DOHH2 (cell line): ENCODE data around the gene DGKE.

Source experiments
- H3F3A ChIP-seq: fragments of 200-600 bp; sonication (generic), shearing (Covaris generic); 2 replicates; pipeline ENCODE4 v1.6.0; 2016; ENCODE audit warnings: antibody characterized with exemption, mild to moderate bottlenecking; ENCODE audit not compliant: control insufficient read depth, insufficient read depth
- H3K27ac ChIP-seq: fragments of 200-600 bp; sonication (generic); 2 replicates; pipeline ENCODE4 v1.5.1; 2014; ENCODE audit warnings: low read depth, mild to moderate bottlenecking, low read length, moderate library complexity
- H3K27me3 ChIP-seq: fragments of 200-600 bp; sonication (generic); 2 replicates; pipeline ENCODE4 v1.6.1; 2014; ENCODE audit warnings: mild to moderate bottlenecking, low read length, mixed read lengths; ENCODE audit not compliant: control insufficient read depth
- H3K36me3 ChIP-seq: fragments of 200-600 bp; sonication (generic); 2 replicates; pipeline ENCODE4 v1.6.1; 2014; ENCODE audit warnings: mild to moderate bottlenecking, low read length, moderate library complexity, mixed read lengths; ENCODE audit not compliant: control insufficient read depth
- H3K4me1 ChIP-seq: fragments of 200-600 bp; sonication (generic); 2 replicates; pipeline ENCODE4 v1.6.1; 2014; ENCODE audit warnings: mild to moderate bottlenecking, low read length, mixed read lengths; ENCODE audit not compliant: control insufficient read depth
- H3K4me2 ChIP-seq: fragments of 200-600 bp; sonication (generic); 2 replicates; pipeline ENCODE4 v1.6.0; 2014; ENCODE audit warnings: mild to moderate bottlenecking, low read length, moderate library complexity
- H3K4me3 ChIP-seq: fragments of 200-600 bp; sonication (generic); 2 replicates; pipeline ENCODE4 v1.5.1; 2014; ENCODE audit warnings: mild to moderate bottlenecking, low read length, mixed read lengths
- H3K79me2 ChIP-seq: fragments of 200-600 bp; sonication (generic); 2 replicates; pipeline ENCODE4 v1.6.1; 2014; ENCODE audit warnings: mild to moderate bottlenecking, low read length, mixed read lengths; ENCODE audit not compliant: control insufficient read depth
- H3K9me2 ChIP-seq: fragments of 200-600 bp; sonication (generic); replicated peaks from 2 replicates; pipeline ENCODE4 v1.6.1; 2014; ENCODE audit warnings: mild to moderate bottlenecking, low read length, mixed read lengths; ENCODE audit not compliant: control insufficient read depth
- H3K9me3 ChIP-seq: fragments of 200-600 bp; sonication (generic); 2 replicates; pipeline ENCODE4 v1.6.1; 2014; ENCODE audit warnings: antibody characterized with exemption, low read length, mixed read lengths; ENCODE audit not compliant: control insufficient read depth, insufficient read depth
- H4K20me1 ChIP-seq: fragments of 200-600 bp; sonication (generic); 2 replicates; pipeline ENCODE4 v1.6.0; 2014; ENCODE audit warnings: low read depth, mild to moderate bottlenecking, antibody characterized with exemption, low read length, moderate library complexity; ENCODE audit not compliant: control insufficient read depth, insufficient read depth
- CTCF ChIP-seq: fragments of 200-600 bp; sonication (generic); IDR thresholded peaks from one replicate; pipeline ENCODE4 v1.5.1; 2014; ENCODE audit warnings: antibody characterized with exemption, mild to moderate bottlenecking, low read depth, low read length; ENCODE audit not compliant: poor library complexity, severe bottlenecking
- EZH2phosphoT487 ChIP-seq: fragments of 200-600 bp; sonication (generic); IDR thresholded peaks from 2 replicates; pipeline ENCODE4 v1.6.1; 2017; ENCODE audit warnings: borderline replicate concordance, mild to moderate bottlenecking, antibody characterized with exemption, low read length, moderate library complexity, mixed read lengths

The DGKE gene

GRCh38 chr17:56824503-56824902 is 9.4 kb upstream of the DGKE start:
- Histone ChIP-seq H3K27ac (no peak overlapping the region), H4K20me1 (no peaks in the 10 kb centered on the region), H3K79me2 (peaks cover 2% of the 10 kb centered on the region; the same call in 1 of the 2 replicates), H3K9me2 (no peaks in the 10 kb centered on the region), H3K4me2 (no peak overlapping the region), H3K27me3 (no peaks in the 10 kb centered on the region), H3K4me3 (no peak overlapping the region), H3K4me1 (peaks cover 10% of the 10 kb centered on the region), H3F3A (no peaks in the 10 kb centered on the region), H3K36me3 (no peaks in the 10 kb centered on the region), H3K9me3 (no peaks in the 10 kb centered on the region)
- no peak for TF ChIP-seq CTCF
- no peak for TF ChIP-seq EZH2phosphoT487

GRCh38 chr17:56826611-56827414 is 7.1 kb upstream of the DGKE start:
- Histone ChIP-seq H3K27me3 (no peaks in the 10 kb centered on the region), H3K4me2 (no peak overlapping the region), H3K9me3 (no peaks in the 10 kb centered on the region), H3K79me2 (peaks cover 9% of the 10 kb centered on the region), H3K27ac (no peak overlapping the region), H3K9me2 (no peaks in the 10 kb centered on the region), H3K36me3 (peaks cover 6% of the 10 kb centered on the region), H4K20me1 (no peaks in the 10 kb centered on the region), H3K4me1 (peaks cover 10% of the 10 kb centered on the region), H3K4me3 (no peak overlapping the region), H3F3A (no peaks in the 10 kb centered on the region)
- TF ChIP-seq EZH2phosphoT487: no peak

- Histone ChIP-seq H3F3A (no peaks in the 10 kb centered on the region), H4K20me1 (peaks cover 6% of the 10 kb centered on the region; the same call in 1 of the 2 replicates), H3K4me3 (no peak overlapping the region), H3K27me3 (no peaks in the 10 kb centered on the region), H3K9me2 (no peaks in the 10 kb centered on the region), H3K36me3 (peaks cover 16% of the 10 kb centered on the region), H3K4me2 (no peak overlapping the region), H3K4me1 (peaks cover 26% of the 10 kb centered on the region), H3K27ac (no peak overlapping the region), H3K79me2 (peaks cover 36% of the 10 kb centered on the region), H3K9me3 (no peaks in the 10 kb centered on the region)
- no peak for TF ChIP-seq CTCF
- no peak for TF ChIP-seq EZH2phosphoT487
These were observed 3.1 kb upstream of the DGKE start for GRCh38 chr17:56830726-56831368.
